A549 (cell line): ENCODE results near the gene HS3ST3B1. TPM values are rescaled to one million over a fixed set of nuclear protein-coding genes. Genes with fewer than 3 reads are reported as not detected.

Experiments
- ATAC-seq, 2 experiments: fragments of 200-7000 bp in 1 of 2; fragments of >200 bp in 1 of 2; cut with Nextera tagmentation in 1 of 2; cut with Tn5 transposase in 1 of 2; 3 replicates each; pipeline versions ENCODE4 v1.8.0 to v1.9.1; 2018 to 2020; ENCODE audit warnings: mild to moderate bottlenecking in 1 of 2, moderate library complexity in 1 of 2
- CTCF ChIA-PET: fragments of 300-600 bp; sonication (Branson Sonifier 250); formaldehyde crosslinking; extraction: SDS; loops from one replicate; lab custom pipeline; 2021; ENCODE audit warnings: antibody characterized with exemption, inconsistent platforms; lab: Yijun Ruan, JAX
- POLR2A ChIA-PET: fragments of 350-600 bp; formaldehyde crosslinking; extraction: SDS; loops from one replicate; lab custom pipeline; 2021; ENCODE audit warnings: antibody characterized with exemption, inconsistent platforms; lab: Yijun Ruan, JAX
- DNase-seq, 2 experiments: peaks; one replicate each; pipeline versions ENCODE4 v3.0.0 to v3.0.0-alpha.2; 2011 to 2016; ENCODE audit warnings: low read depth in 1 of 2, low spot score in 1 of 2
- FAIRE-seq: peaks from 2 replicates; lab custom pipeline; 2011; peaks lifted over from hg19 to GRCh38; lab: Jason Lieb, UNC
- H3K27ac ChIP-seq, 2 experiments: fragments of >200 bp; sonication (Bioruptor Twin); formaldehyde crosslinking; 3 replicates each; pipeline ENCODE4 v1.5.1; 2016 to 2017
- H3K4me1 ChIP-seq: fragments of >200 bp; sonication (Bioruptor Twin); formaldehyde crosslinking; 3 replicates; pipeline ENCODE4 v1.6.1; 2016
- H3K4me2 ChIP-seq: fragments of >200 bp; sonication (Bioruptor Twin); formaldehyde crosslinking; 3 replicates; pipeline ENCODE4 v1.6.1; 2016
- H3K4me3 ChIP-seq: fragments of >200 bp; sonication (Bioruptor Twin); formaldehyde crosslinking; 3 replicates; pipeline ENCODE4 v1.5.1; 2016
- H3K9me3 ChIP-seq: fragments of >200 bp; sonication (Bioruptor Twin); formaldehyde crosslinking; 3 replicates; pipeline ENCODE4 v1.6.1; 2016
- CBX2 ChIP-seq: fragments of 200-600 bp; sonication (generic); IDR thresholded peaks from 2 replicates; pipeline ENCODE4 v1.6.1; 2016; ENCODE audit warnings: low read depth, mild to moderate bottlenecking, borderline replicate concordance
- CEBPB ChIP-seq, 2 experiments: fragments of >200 bp in 1 of 2; sonication (Bioruptor Twin) in 1 of 2; formaldehyde crosslinking in 1 of 2; IDR thresholded peaks; 2 replicates each; pipeline ENCODE4 v1.6.1; 2012 to 2016
- CHD4 ChIP-seq: fragments of 200-600 bp; sonication (generic); IDR thresholded peaks from 2 replicates; pipeline ENCODE4 v1.6.1; 2016; ENCODE audit warnings: antibody characterized with exemption, mild to moderate bottlenecking, borderline replicate concordance
- FOSL2 ChIP-seq, 2 experiments: fragments of 450-650 bp in 1 of 2; fragments of >200 bp in 1 of 2; sonication (Bioruptor Twin) in 1 of 2; formaldehyde crosslinking; IDR thresholded peaks; 2 replicates each; pipeline versions ENCODE4 v1.5.0 to v1.6.1; 2016 to 2020; ENCODE audit warnings: mild to moderate bottlenecking in 1 of 2, moderate library complexity in 1 of 2
- HOXB13 ChIP-seq: fragments of 250-450 bp; sonication (Bioruptor Pico); IDR thresholded peaks from 2 replicates; pipeline ENCODE4 v1.5.0; 2020; ENCODE audit warnings: low read depth, mild to moderate bottlenecking, moderate library complexity
- JUNB ChIP-seq: fragments of >200 bp; sonication (Bioruptor Twin); formaldehyde crosslinking; IDR thresholded peaks from 2 replicates; pipeline ENCODE4 v1.6.1; 2016
- MAFK ChIP-seq: fragments of 450-650 bp; IDR thresholded peaks from 2 replicates; pipeline ENCODE4 v1.6.1; 2014; ENCODE audit not compliant: partially characterized antibody
- NFE2L2 ChIP-seq: fragments of 150-350 bp; conservative IDR thresholded peaks from 2 replicates; pipeline ENCODE4 v1.6.1; 2014; ENCODE audit warnings: low read length
- PHF8 ChIP-seq: fragments of 200-600 bp; sonication (generic); IDR thresholded peaks from 2 replicates; pipeline ENCODE4 v1.6.1; 2016; ENCODE audit warnings: low read depth, mild to moderate bottlenecking, antibody characterized with exemption, moderate library complexity, borderline replicate concordance
- POLR2A ChIP-seq: IDR thresholded peaks from 2 replicates; pipeline ENCODE4 v1.6.1; 2012; ENCODE audit warnings: mild to moderate bottlenecking, low read length
- POLR2AphosphoS2 ChIP-seq: conservative IDR thresholded peaks from 2 replicates; pipeline ENCODE4 v1.6.1; 2012; ENCODE audit warnings: low read length, improper control_type of control experiment, inconsistent platforms
- SREBF2 ChIP-seq: fragments of 450-650 bp; IDR thresholded peaks from 2 replicates; pipeline ENCODE4 v1.6.1; 2014; ENCODE audit warnings: mild to moderate bottlenecking, moderate library complexity
- ZC3H11A ChIP-seq: fragments of 450-650 bp; IDR thresholded peaks from 2 replicates; pipeline ENCODE4 v1.6.1; 2014; ENCODE audit warnings: antibody characterized with exemption, mild to moderate bottlenecking
- WGBS: methylation state at CpG from one replicate; pipeline ENCODE4 v1.1.6; 2017; ENCODE audit errors: missing lambda C conversion rate; 5-methylcytosine and 5-hydroxymethylcytosine counted together
- polyA plus RNA-seq, 4 experiments: library from polyadenylated mRNA; depleted of rRNA in 3 of 4; stranded (reverse); fragments of >200 nt; fragmentation: RNase III in 1 of 4; extraction: RNeasy Plus Mini Kit Qiagen cat#74134 plus additional on column Dnase treatment in 1 of 4; gene quantifications; 2 replicates in 3 of 4; 3 replicates in 1 of 4; pipeline ENCODE4 v1.2.3, GENCODE V29; 2011 to 2017
- TF ChIP-seq, protein P1 (sequence below): fragments of 150-350 bp; IDR thresholded peaks from 2 replicates; pipeline ENCODE4 v1.6.1; 2014; ENCODE audit warnings: low read depth, mild to moderate bottlenecking, low read length
- TF ChIP-seq, protein P2 (sequence below): fragments of >200 bp; sonication (Bioruptor Twin); formaldehyde crosslinking; IDR thresholded peaks from 3 replicates; pipeline ENCODE4 v1.5.1; 2016
- TF ChIP-seq, protein P3 (sequence below): fragments of 200-600 bp; sonication (generic); IDR thresholded peaks from 2 replicates; pipeline ENCODE4 v1.6.1; 2016; ENCODE audit warnings: antibody characterized with exemption, mild to moderate bottlenecking, moderate library complexity

HS3ST3B1 gene
- polyA plus RNA-seq, 2 of the 4 experiments (the other 2 are of a cell fraction) = 0.15 to 0.44 TPM

DNA sequence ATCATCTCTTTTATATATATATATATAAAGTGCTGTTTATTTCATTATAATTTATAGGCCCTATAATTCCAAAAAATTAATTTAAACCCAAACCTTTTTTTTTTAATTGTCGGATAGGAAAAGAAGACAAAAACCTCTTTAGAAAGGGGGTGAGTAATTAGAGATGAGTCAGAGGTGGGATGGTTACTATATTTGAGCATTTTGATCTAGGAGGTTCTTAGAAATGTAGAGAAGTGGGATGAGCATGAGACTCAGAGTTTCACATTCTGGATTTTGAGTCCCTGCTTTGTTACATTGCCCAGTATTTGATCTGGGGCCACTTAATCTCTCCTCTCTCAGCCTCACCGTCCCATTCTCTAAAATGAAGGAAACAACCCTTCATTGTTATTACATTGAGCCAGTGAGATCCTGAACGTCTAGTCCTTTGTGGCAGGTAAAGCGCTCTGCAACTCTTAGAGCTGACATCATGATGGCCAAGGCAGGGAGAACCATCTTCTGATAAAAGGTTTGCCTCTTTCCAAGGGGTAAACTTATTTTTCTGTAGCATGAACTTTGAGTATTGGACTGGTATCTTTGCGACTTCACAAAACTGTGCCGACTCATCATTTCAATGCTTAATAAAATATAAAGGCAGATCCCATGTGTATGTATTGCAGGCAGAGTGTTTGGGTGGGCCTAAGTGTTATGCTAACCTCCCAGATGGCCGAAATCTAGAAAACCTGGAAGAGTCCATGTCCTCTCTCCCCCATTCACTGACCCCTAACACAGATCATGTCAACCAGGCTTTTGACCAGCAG lies 21.3 kb downstream of the HS3ST3B1 start:
- WGBS = 63% methylated on average over 7 of the region's 7 CpGs
- POLR2A ChIA-PET = no interaction called here
- TF ChIP-seq SREBF2 = no peak
- no peak for TF ChIP-seq ZC3H11A
- peak; percentile 72 for TF ChIP-seq MAFK
- TF ChIP-seq, protein P1, sequence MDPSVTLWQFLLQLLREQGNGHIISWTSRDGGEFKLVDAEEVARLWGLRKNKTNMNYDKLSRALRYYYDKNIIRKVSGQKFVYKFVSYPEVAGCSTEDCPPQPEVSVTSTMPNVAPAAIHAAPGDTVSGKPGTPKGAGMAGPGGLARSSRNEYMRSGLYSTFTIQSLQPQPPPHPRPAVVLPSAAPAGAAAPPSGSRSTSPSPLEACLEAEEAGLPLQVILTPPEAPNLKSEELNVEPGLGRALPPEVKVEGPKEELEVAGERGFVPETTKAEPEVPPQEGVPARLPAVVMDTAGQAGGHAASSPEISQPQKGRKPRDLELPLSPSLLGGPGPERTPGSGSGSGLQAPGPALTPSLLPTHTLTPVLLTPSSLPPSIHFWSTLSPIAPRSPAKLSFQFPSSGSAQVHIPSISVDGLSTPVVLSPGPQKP = no peak
- no peak for TF ChIP-seq JUNB
- peaks cover 8% of the 10 kb centered on the region; the same call in 2 of the 3 replicates for H3K4me1 ChIP-seq
- no peak for DNase-seq
- CTCF ChIA-PET = interaction anchor here (2.0 to 3.0 kb wide), 2 partner anchors 20 to 604 kb away, joined by 5 to 13 read pairs; partner anchors contain the start of gene HS3ST3B1
- H3K27ac ChIP-seq = no peak overlapping the region
- H3K4me3 ChIP-seq = no peak overlapping the region
- no peak for ATAC-seq
- no peak overlapping the region for H3K4me2 ChIP-seq
- no peaks in the 10 kb centered on the region for H3K9me3 ChIP-seq
- no peak for FAIRE-seq

DNA sequence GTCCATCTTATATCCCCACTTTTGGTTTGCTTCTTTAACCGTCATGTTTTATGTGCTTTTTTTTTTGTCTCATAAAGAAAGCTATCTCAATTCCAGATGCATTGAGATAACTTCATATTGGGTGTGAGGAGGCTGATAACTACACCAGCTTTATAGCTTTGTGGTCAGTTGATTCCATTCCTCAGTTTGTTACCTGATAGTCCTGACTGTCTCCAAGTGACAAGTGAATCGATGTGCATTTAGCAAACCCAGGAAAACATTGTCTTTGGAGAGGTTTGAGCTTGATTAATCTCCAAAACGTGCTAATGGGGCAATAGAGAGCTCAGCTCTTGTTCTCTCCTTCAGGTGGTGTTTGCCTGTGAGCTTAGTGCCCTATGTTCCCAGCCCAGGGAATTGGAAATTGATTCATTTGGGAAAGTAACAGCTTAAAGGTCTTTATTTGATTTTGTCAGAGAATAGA lies 22.7 kb downstream of the HS3ST3B1 start:
- no peak for FAIRE-seq
- POLR2A ChIA-PET = no interaction called here
- H3K27ac ChIP-seq = no peak overlapping the region
- no peak overlapping the region for H3K4me3 ChIP-seq
- no peaks in the 10 kb centered on the region for H3K9me3 ChIP-seq
- no peak for DNase-seq
- H3K4me1 ChIP-seq = peaks cover 8% of the 10 kb centered on the region; the same call in 2 of the 3 replicates
- 28% methylated on average over 3 of the region's 3 CpGs for WGBS
- H3K4me2 ChIP-seq = no peak overlapping the region
- ATAC-seq = no peak
- CTCF ChIA-PET = interaction anchor here (1.0 to 2.0 kb wide), 2 partner anchors 603 to 1209 kb away, joined by 3 to 5 read pairs; no protein-coding TSS in a partner anchor
- TF ChIP-seq HOXB13 (CRISPR knock-in tag) (no peak), NFE2L2 (no peak), CHD4 (no peak), POLR2AphosphoS2 (no peak)

DNA sequence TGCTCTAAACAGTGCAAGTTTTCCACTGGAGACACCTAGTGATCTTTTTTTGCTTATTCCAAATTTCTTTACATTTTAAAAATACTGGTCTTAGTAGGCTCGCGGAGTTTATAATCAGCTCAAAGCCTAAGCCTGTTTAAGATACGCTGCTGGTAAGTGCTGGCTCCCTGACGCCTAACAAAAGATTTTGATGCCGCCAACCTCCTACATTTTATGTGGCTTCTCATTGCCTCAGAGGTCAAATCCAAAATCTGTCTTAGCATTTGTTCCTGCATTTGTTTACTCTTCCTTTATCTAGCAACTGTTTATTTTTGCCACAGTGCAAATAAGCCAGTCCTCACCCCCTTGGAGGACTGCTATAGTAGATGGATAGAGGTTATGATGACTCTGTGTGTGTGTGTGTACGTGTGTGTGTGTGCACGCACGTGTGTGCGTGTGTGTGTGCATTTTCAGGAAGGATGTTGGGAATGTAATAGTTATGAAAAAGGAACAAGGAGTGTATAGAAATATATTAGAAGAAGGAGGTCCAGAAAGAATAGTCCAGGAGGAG lies 24.8 kb downstream of the HS3ST3B1 start:
- no peak for FAIRE-seq
- WGBS = 33% methylated on average over 9 of the region's 9 CpGs

More for the DNA sequence above, 24.8 kb downstream of the HS3ST3B1 start:
- ChIA-PET CTCF (no interaction called here), POLR2A (no interaction called here)
- H3K4me2 ChIP-seq = peak overlapping the region; percentile 36; the same call in 1 of the 3 replicates
- no peaks in the 10 kb centered on the region for H3K9me3 ChIP-seq
- no peak for DNase-seq
- H3K27ac ChIP-seq = no peak overlapping the region
- TF ChIP-seq CEBPB (IDR thresholded peaks at IDR 0.05) (no peak), POLR2A (no peak), PHF8 (no peak), CBX2 (no peak), FOSL2 (IDR thresholded peaks at IDR 0.05) (no peak), FOSL2 (CRISPR knock-in tag; IDR thresholded peaks at IDR 0.05) (no peak)
- TF ChIP-seq, protein P2, sequence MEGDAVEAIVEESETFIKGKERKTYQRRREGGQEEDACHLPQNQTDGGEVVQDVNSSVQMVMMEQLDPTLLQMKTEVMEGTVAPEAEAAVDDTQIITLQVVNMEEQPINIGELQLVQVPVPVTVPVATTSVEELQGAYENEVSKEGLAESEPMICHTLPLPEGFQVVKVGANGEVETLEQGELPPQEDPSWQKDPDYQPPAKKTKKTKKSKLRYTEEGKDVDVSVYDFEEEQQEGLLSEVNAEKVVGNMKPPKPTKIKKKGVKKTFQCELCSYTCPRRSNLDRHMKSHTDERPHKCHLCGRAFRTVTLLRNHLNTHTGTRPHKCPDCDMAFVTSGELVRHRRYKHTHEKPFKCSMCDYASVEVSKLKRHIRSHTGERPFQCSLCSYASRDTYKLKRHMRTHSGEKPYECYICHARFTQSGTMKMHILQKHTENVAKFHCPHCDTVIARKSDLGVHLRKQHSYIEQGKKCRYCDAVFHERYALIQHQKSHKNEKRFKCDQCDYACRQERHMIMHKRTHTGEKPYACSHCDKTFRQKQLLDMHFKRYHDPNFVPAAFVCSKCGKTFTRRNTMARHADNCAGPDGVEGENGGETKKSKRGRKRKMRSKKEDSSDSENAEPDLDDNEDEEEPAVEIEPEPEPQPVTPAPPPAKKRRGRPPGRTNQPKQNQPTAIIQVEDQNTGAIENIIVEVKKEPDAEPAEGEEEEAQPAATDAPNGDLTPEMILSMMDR = no peak
- TF ChIP-seq, protein P1 = no peak
- TF ChIP-seq, protein P3, sequence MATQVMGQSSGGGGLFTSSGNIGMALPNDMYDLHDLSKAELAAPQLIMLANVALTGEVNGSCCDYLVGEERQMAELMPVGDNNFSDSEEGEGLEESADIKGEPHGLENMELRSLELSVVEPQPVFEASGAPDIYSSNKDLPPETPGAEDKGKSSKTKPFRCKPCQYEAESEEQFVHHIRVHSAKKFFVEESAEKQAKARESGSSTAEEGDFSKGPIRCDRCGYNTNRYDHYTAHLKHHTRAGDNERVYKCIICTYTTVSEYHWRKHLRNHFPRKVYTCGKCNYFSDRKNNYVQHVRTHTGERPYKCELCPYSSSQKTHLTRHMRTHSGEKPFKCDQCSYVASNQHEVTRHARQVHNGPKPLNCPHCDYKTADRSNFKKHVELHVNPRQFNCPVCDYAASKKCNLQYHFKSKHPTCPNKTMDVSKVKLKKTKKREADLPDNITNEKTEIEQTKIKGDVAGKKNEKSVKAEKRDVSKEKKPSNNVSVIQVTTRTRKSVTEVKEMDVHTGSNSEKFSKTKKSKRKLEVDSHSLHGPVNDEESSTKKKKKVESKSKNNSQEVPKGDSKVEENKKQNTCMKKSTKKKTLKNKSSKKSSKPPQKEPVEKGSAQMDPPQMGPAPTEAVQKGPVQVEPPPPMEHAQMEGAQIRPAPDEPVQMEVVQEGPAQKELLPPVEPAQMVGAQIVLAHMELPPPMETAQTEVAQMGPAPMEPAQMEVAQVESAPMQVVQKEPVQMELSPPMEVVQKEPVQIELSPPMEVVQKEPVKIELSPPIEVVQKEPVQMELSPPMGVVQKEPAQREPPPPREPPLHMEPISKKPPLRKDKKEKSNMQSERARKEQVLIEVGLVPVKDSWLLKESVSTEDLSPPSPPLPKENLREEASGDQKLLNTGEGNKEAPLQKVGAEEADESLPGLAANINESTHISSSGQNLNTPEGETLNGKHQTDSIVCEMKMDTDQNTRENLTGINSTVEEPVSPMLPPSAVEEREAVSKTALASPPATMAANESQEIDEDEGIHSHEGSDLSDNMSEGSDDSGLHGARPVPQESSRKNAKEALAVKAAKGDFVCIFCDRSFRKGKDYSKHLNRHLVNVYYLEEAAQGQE = no peak
- no peak overlapping the region for H3K4me3 ChIP-seq
- ATAC-seq = 0 out of 6 replicates have a peak, but pooled peaks of 1 of the 2 experiments have one; percentile 47
- peaks cover 8% of the 10 kb centered on the region; the same call in 2 of the 3 replicates for H3K4me1 ChIP-seq
